ENCODE data around the gene CDPF1.

CDPF1 gene

GRCh38 chr22:46256358-46256958, 6.4 kb upstream of the CDPF1 start:
- no peak for DNase-seq (ENCODE audit: low read depth)

- no peak for DNase-seq (ENCODE audit: low read depth)
Observed at GRCh38 chr22:46251816-46252380, 1.8 kb upstream of the CDPF1 start.

DNA sequence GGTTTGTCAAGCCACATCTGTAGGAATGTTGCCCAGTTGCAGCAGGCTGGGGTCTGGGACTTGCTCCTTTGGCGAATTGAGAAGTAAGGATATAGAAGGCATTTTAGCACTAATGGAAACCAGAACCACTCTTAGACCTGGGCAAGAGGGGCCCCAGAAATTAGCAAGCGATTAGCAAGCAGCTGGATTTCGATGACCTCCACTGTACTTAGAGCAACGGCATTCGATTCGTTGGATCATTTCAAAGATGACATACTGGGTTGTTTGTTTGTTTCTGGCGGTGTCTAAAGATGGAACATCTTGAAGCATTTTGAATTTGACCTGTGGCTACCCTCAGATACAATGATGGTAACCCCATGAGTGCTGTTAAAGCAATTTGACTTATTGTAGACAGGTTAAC, 1.2 kb upstream of the CDPF1 start:
- DNase-seq (ENCODE audit: low read depth) = no peak

DNA sequence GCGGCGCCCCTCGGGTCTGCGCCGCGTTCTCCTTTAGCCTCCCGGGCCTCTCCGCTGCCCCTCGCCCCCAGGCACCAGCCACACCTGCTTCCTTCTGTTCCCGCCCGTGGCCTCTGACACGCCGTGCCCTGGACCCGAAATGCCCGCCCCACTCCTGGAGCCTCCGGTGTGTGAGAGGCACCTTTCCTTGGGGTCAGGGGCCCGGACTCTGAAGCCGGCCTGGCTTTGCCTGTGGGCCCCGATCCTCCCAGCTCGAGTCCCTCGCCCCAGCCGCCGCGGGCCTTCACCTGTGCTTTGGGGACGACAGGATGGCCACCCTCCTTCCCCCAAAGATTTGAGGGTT, 661 bp upstream of the CDPF1 start:
- DNase-seq (ENCODE audit: low read depth) = no peak

- no peak for DNase-seq (ENCODE audit: low read depth)
Observed at GRCh38 chr22:46247443-46247975, 2.6 kb downstream of the CDPF1 start.

DNA sequence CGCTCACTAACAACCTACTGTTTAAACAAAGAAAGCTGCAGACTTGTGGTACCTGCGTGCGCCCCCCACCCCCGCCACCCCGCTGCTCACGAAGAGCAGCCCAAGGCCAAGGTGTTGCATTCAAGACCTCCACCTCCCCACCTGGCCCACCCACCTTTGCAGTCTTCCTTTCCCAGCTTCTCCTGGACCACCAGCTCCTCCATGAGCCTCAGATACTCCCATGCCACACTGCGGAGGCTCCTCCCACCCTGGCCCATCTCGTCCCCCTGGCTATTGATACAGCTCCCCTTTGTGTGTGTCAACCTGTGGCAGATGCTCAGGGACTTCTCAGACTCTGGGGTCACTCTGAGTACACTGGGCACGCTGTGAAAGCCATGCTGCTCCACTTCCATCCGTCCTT, 3.9 kb downstream of the CDPF1 start:
- DNase-seq (ENCODE audit: low read depth) = no peak

- no peak for DNase-seq (ENCODE audit: low read depth)
Observed at GRCh38 chr22:46245511-46245910, 4.6 kb downstream of the CDPF1 start.

DNA sequence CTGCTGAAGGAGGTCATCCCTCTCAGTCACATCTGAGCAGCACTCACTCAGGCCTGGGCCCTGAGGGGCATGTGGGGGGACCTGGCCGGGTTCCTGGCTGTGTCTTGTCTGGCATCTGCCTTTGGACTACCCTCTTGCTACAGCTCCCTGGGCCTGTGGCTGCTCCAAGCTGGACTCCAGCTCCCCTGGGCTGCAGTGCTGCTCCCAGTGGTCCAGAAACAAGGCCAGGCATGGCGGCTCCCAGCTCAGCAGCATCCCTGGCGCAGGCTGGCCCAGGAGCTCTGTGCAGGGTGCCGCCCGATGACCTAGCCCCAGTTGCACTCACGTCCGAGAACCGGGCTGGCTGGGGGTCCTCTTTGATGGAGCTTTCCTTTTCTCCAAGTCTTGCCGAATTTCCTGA, 5.3 kb downstream of the CDPF1 start:
- no peak for DNase-seq (ENCODE audit: low read depth)

DNA sequence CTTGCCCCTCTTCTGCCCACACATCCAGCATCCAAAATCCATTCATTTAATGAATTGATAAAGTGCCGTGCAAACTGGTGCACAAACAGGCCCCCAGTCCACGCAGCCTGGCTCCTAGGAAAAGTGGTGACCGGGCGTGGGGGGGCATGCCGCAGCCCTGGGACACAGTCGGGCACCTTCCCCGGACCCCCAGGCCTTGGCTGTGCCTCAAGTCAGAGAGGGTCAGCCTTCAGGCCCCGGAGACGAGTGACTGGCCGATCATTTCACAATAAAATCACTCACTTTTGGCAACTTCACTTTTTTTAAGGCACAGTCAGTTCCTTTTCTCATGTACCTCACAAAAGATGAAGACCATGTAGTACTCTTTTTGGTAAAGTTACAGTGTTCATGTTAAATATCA, 8.0 kb downstream of the CDPF1 start:
- no peak for DNase-seq (ENCODE audit: low read depth)

DNA sequence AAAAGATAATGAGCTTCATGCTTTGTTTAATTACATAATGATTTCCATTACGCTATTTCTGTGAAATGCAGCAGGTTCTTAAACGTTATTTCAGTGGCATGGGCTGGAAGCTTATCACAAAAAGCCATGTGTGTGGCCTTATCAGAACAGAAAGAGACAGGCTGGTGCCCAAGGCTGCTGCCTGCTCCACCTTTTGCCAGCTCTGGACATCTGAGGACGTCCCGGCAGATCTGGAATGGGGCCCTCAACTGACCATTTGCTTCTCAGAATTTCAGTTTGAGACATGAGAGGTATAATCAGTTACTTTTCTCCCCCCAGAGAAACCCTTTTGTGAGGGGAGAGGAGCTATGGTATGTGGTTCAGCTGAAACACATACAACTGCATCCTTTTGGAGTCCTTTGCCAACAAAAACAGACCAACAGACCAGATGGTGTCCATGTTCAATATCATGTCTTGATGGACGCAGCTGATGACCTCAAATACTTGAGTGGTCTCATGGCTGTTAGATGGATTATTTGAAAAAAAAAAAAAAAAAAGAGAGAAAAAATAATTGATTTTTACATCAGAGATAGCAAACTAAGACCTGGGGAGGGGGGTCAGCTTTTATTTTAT, 8.6 kb downstream of the CDPF1 start:
- no peak for DNase-seq (ENCODE audit: low read depth)

- DNase-seq (ENCODE audit: low read depth) = no peak
Observed at GRCh38 chr22:46240907-46241306, 9.2 kb downstream of the CDPF1 start.

- DNase-seq (ENCODE audit: low read depth) = no peak
Observed at GRCh38 chr22:46240506-46240905, 9.6 kb downstream of the CDPF1 start.

- no peak for DNase-seq (ENCODE audit: low read depth)
Observed at GRCh38 chr22:46240073-46240472, 10.0 kb downstream of the CDPF1 start.

GRCh38 chr22:46239261-46240048, 10.6 kb downstream of the CDPF1 start:
- no peak for DNase-seq (ENCODE audit: low read depth)

- DNase-seq (ENCODE audit: low read depth) = no peak
Observed at GRCh38 chr22:46238541-46238940, 11.6 kb downstream of the CDPF1 start.

GRCh38 chr22:46237453-46238124, 12.5 kb downstream of the CDPF1 start:
- DNase-seq (ENCODE audit: low read depth) = no peak

DNA sequence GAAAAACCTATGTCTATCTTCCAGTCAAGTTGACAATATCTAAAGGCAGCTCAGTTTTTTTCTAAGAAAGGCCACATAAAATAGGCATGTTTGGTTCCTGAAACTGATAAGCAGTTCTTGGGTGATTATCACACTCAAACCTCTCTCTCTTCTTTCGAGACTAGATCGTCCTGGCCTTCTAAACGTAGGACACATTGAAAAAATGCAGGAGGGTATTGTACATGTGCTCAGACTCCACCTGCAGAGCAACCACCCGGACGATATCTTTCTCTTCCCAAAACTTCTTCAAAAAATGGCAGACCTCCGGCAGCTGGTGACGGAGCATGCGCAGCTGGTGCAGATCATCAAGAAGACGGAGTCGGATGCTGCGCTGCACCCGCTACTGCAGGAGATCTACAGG, 15.1 kb downstream of the CDPF1 start:
- no peak for DNase-seq (ENCODE audit: low read depth)

DNA sequence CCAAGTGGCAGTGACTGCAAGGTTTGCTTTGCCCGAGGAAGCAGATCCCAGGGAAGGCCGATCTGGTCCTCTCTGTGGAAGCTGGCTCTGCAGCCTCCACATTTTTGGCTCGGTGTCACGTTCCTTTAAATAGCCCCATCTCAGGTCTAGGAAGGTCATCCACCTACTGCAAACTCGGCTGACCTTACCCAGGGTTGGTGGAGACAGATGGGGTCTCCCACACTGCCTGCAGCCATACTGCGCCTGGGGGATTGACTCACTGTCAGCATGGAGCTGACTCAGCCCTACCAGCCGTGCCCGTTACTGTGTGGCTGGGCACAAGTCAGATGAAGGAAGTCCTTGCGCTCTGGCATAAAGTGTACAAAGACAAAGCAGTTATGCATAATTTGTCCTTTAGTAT, 16.9 kb downstream of the CDPF1 start:
- DNase-seq (ENCODE audit: low read depth) = no peak

DNA sequence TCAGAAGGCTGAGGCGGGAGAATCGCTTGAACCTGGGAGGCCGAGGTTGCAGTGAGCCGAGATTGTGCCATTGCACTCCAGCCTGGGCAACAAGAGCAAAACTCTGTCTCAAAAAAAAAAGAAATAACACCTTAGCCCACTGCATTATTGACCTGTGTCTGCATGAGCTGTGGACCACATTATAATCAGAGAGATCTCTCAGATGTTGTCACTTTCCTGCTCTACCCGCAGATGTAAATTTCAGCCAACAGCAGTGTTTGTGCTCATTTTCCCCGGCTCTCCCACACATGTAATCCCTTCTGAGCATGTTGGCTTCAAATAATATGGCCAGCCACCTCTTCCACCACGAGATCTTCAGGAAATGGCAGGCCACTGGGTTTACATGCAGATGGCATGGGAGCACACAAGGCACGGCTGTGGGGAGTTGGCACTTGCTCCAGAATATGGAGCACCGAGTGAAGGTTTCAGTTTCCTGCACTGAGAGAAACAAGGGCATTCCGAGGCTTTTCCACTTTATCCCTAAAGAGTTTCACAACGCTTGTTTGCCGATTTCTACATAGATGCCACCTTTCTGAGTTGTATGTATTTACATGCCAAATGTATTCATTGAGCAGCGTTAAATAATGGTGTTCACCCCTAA, 19.7 kb downstream of the CDPF1 start:
- no peak for DNase-seq (ENCODE audit: low read depth)

- no peak for DNase-seq (ENCODE audit: low read depth)
Observed at GRCh38 chr22:46229701-46230100, 20.4 kb downstream of the CDPF1 start.

DNA sequence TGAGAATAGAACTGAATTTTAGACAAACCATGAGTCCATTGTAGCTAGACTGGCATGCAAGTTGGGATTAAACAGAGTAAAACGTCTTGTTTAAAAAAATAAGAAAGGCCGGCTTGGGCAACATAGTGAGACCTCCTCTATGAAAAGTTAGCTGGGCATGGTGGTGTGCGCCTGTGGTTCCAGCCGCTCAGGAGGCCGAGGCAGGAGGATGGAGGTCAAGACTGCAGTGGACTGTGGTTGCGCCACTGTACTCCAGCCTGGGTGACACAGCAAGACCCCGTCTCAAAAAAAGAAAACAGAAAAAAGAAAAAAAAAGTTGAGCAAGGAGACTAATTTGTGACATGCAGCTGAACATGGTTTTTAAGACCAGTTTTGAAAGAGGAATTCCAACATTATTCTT, 23.5 kb downstream of the CDPF1 start:
- no peak for DNase-seq (ENCODE audit: low read depth)

GRCh38 chr22:46225631-46226030, 24.5 kb downstream of the CDPF1 start:
- DNase-seq (ENCODE audit: low read depth) = no peak

All from stimulated activated CD8-positive, alpha-beta memory T cell treated with anti-CD3 and anti-CD28 coated beads, Interleukin-4, amount 100 ng/mL, for 24 hours (primary cell).